Measurements from ENCODE around the gene CLCN7.

Gene CLCN7

DNA sequence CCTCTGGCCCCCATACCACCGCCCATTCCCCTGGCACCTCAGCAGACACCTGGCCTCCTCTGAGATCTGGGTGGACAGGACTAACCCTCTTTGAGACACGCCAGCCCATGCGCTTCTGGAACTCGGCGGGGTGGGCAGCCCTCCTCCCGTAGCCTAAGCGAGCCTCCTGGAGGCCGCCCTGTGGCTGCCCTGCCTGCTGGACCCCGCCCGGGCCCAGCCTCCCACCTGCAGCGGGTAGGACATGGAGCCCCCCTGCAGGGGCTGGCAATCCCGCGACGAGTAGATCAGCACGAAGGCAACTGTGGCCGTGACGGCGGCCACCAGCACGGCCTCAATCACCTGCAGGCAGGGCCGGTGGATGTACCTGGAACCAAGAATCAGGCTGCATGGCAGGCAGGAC, 22.3 kb downstream of the CLCN7 start:
- TF ChIP-seq, protein P1, sequence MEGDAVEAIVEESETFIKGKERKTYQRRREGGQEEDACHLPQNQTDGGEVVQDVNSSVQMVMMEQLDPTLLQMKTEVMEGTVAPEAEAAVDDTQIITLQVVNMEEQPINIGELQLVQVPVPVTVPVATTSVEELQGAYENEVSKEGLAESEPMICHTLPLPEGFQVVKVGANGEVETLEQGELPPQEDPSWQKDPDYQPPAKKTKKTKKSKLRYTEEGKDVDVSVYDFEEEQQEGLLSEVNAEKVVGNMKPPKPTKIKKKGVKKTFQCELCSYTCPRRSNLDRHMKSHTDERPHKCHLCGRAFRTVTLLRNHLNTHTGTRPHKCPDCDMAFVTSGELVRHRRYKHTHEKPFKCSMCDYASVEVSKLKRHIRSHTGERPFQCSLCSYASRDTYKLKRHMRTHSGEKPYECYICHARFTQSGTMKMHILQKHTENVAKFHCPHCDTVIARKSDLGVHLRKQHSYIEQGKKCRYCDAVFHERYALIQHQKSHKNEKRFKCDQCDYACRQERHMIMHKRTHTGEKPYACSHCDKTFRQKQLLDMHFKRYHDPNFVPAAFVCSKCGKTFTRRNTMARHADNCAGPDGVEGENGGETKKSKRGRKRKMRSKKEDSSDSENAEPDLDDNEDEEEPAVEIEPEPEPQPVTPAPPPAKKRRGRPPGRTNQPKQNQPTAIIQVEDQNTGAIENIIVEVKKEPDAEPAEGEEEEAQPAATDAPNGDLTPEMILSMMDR (IDR thresholded peaks at IDR 0.05; ENCODE audit: low read depth, low read length): no peak

DNA sequence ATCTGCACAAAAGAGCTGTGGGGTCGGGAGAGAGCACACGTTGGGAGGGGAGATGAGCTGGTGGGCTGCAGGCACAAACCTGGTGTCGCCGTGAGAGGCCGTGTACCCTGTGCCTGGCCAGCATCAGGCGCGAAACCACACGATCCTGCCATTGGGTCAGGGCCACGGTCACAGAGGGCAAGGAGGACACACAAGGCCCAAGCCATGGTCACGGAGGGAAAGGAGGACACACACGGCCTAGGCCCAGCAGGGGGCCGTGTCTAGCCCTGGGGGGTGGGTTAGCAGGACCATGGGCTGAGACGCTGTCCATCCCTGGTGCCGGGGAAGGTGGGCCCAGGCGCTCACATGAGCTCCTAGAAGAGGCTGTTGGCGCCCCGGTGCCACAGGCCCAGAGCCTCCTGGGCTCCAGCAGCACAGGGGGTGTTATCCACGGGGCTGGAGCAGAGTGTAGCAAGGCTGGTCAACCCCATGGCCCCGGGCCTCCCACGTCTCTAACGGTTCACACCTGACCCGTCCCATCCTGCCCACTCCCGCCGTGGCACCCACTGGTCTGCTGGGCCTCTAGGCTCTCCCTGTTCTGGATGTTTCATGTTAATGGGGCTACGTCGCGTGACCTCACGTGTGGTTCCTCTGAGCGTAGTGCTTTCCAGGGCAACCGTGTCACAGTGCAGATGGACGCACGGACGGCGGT, 23.0 kb downstream of the CLCN7 start:
- no peak overlapping the region for H3K4me3 ChIP-seq (ENCODE audit: low read depth, low read length)
- TF ChIP-seq, protein P1 (IDR thresholded peaks at IDR 0.05; ENCODE audit: low read depth, low read length): no peak

More for the DNA sequence above, 22.3 kb downstream of the CLCN7 start:
- no peak overlapping the region for H3K4me3 ChIP-seq (ENCODE audit: low read depth, low read length)

DNA sequence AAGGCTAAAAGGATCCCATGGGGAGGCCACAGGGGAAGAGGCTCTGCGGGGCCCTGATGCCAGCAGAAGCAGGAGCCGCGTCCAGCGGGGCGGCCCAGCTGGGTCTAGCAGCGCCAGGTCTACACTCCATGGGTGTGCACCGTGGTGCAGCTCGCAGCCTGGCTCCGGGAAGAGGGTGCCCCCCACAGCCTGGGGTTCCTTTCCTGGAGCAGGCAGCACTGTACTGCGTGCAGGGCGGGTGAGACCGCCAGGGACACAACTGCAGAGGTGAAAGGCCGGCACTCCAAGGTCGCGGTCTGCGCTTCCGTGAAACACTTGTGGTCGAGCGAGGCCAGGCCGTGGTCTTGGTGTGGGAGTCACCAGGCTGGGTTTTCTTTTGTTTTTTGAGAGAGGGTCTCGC, 24.0 kb downstream of the CLCN7 start:
- H3K4me3 ChIP-seq (ENCODE audit: low read depth, low read length): no peak overlapping the region
- TF ChIP-seq, protein P1 (IDR thresholded peaks at IDR 0.05; ENCODE audit: low read depth, low read length): no peak

DNA sequence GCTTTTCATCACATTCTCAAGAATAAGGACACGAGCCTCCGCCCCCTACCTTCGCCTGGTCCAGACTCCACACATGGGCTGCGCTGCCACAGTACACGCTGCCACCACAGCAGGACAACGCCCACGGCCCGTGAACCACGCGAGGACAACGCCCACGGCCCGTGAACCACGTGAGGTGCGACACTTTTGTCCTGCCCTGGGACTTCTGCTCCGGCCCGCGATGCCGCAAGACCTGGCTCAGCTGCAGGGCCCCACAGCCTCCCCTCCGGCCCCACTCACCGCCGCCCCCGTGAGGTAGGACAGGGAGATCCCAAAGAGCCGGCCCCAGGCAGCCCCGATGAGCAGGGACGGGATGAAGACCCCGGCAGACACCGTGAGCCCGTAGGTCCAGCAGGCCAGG, 24.6 kb downstream of the CLCN7 start:
- TF ChIP-seq, protein P1 (IDR thresholded peaks at IDR 0.05; ENCODE audit: low read depth, low read length): no peak
- no peak overlapping the region for H3K4me3 ChIP-seq (ENCODE audit: low read depth, low read length)

DNA sequence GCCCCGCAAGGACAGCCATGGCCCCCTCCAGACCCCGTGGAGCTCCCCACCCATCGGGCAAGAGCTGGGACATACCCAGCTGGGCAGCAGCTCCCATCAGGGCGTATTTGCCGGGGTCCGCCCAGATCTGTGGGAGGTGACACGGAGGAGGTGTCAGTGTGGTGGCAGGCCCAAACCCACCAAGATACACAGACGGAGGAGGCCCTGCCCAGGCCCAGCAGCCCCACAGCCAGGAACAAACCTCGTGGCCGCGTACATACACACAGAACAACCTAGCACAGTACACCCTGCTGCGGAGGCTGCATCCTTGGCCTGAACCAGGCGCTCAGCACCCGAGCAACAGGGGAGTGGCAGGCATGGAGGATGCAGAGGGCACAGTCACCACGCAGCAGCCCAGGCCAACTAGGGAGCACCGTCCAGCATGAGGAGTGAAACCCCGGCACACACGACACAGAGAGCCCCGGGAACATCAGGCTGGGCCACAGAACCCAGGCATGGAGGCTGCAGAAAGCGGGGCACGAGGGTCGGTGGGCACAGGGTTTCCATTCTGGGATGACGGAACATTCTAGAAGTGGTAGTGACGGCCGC, 25.5 kb downstream of the CLCN7 start:
- TF ChIP-seq, protein P1 (IDR thresholded peaks at IDR 0.05; ENCODE audit: low read depth, low read length): no peak
- H3K4me3 ChIP-seq (ENCODE audit: low read depth, low read length): no peak overlapping the region

DNA sequence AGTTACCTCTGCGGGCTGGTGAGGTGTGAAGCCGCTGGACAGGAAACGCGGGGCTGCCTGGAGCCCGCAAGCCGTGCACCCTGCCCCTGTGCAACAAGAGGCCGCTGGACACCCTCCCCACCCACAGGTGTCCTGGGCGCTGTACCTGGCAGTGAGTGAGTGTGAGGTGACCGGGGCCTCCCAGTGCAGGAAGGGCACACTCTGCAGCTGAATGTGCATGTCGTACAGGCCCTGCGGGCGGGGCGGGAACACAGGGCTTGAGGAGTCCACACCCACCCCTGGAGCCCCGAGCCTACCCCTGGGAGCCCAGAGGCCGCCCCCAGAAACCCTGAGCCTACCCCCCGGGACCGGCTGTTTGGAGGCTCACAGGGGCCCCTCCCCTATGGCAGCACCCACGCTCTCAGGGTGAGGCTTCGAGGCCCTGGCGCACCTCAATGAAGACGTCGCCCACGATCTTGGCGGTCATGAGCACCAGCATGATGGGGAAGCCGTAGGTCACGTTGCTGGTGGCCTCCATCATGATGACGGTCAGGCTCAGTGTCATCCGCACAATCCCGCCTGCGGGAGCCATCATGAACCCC, 26.2 kb downstream of the CLCN7 start:
- no peak overlapping the region for H3K4me3 ChIP-seq (ENCODE audit: low read depth, low read length)
- TF ChIP-seq, protein P1 (IDR thresholded peaks at IDR 0.05; ENCODE audit: low read depth, low read length): no peak

DNA sequence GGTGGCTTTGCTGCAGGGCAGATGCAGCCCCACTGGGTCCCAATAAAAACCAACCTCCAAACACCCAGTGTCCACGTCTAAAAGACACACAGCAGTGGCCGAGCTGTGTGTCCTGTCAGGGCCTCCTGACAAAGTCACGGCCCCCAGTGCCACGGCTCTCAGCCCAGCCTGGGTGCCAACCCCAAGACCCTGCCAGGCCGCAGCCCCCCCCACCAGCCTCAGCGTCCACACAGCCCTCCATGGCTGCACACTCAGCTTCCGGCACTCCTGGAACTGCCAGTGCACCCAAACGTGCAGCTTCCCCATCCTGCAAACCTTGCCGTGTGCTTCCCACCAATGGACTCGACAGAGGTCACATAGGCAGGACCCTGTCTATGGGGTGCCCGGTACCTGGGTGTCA, 26.9 kb downstream of the CLCN7 start:
- TF ChIP-seq, protein P1 (IDR thresholded peaks at IDR 0.05; ENCODE audit: low read depth, low read length): no peak
- no peak overlapping the region for H3K4me3 ChIP-seq (ENCODE audit: low read depth, low read length)

All from WI38 (cell line).